Activated CD4-positive, alpha-beta T cell treated with anti-CD3 and anti-CD28 coated beads, Interleukin-2, Interleukin-6, amounts not matched to agents 100 ng/mL and 50 ng/mL, durations not matched to agents 16 hours and 8 hours (primary cell): ENCODE results near the gene LRRC4C.

Experiments
- DNase-seq: peaks from one replicate; pipeline ENCODE4 v3.0.0-alpha.2; 2020

Gene LRRC4C

DNA sequence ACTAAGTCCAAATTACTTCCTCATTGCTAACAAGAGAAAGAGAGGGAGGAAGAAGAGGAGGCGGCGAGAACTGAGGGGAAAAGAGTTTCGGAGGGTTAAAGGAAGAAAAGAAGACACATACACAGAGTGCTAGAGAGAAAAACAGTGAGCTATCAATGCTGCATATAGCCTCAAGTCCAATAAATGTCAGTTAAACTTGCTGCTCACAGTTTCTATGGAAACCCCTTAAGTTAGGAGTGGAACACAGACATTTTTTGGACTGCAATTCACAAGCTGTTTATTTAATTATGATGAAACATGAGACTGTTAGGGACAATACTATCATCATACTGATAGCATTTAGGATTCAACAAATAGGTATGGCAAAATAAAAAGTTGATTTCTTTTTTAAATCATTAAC lies 1320.4 kb downstream of the LRRC4C start:
- DNase-seq = no peak

DNA sequence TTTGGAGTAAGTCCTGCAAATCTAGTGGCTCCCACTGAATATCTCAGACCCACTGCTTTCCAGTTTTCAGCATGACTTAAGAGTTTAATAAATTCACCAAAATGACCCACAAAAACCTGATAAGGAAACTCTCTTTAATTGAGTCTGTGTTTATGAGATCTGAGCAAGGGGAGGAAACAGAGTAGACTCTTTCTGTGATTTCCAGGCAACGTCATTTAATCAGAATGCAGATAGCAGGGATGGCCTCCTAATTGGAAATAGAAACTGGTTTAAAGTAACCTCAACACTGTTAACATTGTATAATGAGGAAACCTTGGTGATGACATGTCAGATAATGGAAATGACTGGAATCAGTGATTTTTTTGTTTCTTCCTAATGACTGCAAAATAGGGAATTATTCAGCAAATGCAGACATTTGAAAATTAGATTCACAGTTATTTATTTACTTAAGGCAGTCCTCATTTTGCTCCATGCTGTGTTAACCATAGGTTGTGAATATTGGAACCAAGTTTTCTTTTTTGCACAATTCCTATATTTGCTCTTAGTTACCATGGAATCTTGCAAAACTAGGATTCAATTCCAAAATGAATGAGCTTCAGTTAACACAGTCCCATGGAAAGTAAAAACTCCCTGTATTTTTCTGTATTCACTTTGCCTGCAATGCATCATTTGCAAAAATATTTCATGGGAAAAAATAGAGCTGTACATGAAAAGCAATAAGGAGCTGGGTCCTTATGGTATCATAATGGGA lies 1324.5 kb downstream of the LRRC4C start:
- DNase-seq = no peak

DNA sequence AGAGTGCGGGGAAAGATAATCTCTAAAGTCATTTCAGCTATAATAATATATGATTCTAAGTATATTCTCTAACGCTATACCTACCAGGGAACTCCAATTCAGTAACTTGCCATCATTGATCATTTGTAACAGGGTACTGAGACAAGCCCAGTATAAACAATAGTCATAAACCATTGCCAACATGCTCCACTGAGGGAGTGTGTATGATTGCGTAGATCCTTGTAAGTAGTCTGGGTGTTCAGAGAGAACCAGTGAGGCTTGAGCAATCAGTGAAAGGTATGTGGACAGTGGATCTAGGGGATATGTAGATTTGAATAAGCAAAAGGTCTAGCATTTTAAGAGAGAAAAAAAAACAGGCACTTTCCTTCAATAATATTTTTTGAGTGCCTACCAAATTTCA lies 1326.0 kb downstream of the LRRC4C start:
- DNase-seq = no peak

GRCh38 chr11:40132912-40133311 lies 1326.5 kb downstream of the LRRC4C start:
- no peak for DNase-seq

- no peak for DNase-seq
Observed at GRCh38 chr11:40130427-40130826, 1329.0 kb downstream of the LRRC4C start.

- DNase-seq = no peak
Observed at GRCh38 chr11:40129266-40129665, 1330.2 kb downstream of the LRRC4C start.

DNA sequence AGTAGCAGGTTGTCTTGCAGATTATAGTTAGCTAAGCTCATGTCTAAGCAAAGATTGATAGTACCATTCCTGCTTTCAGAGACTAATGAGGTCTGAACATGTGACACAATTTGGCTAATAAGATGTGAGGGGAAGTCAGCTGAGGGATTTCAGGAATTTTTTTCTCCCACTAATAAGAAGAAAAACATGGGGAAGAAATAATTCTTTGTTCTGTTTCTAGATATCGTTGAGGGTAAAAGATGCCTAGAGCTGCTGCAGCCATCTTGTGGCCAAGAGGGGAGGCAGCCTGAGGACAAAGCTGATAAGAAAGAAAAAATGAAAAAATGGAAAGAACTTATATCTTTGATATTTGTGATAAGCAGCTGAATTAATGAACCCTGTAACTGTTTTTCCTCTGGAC lies 1334.4 kb downstream of the LRRC4C start:
- DNase-seq = no peak

DNA sequence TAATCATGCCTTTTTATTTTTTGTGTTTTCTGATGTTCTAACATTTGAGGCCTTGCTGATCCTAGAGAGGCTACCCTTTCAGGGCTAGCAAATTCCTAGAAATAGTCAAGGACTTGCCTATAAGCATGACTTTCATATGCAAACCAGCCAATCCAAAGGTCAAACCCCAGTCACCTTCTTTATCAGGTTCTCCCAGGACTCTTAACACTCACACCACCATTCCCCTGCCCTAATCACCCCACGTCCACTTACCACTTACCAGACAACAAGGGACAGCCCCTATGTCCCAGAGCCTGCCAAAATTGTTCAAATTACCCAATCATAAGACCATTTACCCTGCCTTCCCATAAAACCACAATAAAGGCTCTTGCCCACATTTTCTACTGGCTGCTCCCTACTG lies 1339.8 kb downstream of the LRRC4C start:
- DNase-seq = no peak

DNA sequence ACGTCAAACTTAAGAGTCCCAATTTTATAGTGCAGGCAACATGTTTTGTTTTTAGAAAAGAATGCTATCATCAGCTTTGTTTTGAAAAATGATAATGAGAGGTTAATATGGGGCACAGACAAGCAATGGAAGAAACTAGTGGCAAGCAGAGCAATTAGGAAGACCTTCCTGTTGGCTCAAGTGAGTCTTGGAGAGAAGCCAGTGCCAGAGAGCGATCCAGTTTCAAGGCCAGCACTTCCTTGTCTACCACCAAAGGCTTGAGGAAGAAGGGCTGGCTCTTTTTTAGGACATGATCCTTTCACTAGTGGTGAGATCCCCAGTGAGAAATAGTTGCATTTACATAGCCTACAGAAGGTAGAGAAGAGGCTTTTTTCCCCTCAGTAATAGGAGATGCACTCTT lies 1340.7 kb downstream of the LRRC4C start:
- DNase-seq = no peak

- no peak for DNase-seq
Observed at GRCh38 chr11:40118026-40118425, 1341.4 kb downstream of the LRRC4C start.

GRCh38 chr11:40104941-40105550 lies 1354.4 kb downstream of the LRRC4C start:
- no peak for DNase-seq

DNA sequence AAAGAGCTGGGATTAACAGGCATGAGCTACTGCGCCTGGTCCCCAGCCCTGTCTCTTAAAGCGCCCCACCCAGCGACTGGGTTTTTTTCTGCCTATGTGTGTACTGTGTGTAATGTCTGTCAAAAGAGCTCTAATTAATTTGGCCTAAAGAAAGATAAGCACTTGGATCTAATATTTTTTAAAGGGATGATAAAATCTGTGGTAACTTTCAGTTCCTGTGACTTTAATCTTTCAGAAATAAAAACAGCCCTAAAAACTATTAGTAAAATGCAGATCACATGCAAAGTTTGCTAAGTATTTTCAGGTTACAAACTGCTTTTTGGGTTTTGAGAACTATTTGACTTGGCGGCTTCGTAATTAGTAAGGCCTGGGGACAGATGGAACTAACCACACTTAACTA lies 1358.7 kb downstream of the LRRC4C start:
- no peak for DNase-seq

DNA sequence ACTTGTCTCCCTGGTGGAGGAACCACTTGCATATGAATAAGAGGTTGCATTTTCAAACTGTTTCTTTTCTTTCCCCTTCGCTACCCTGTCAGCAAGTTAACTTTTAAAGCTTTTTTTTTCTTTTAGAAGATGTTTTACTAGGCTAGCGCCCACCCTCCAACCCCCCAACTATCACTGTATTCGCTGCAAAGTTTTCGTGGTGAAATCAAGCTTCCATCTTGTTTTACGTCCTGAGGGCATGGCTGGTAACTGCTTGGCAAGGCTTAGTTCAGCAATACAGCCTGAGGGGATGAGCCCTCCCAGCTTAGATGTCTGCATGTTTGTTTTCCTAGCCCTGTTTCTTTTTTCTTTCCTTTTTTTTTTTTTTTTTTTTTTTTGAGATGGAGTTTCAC lies 1359.3 kb downstream of the LRRC4C start:
- DNase-seq = no peak

DNA sequence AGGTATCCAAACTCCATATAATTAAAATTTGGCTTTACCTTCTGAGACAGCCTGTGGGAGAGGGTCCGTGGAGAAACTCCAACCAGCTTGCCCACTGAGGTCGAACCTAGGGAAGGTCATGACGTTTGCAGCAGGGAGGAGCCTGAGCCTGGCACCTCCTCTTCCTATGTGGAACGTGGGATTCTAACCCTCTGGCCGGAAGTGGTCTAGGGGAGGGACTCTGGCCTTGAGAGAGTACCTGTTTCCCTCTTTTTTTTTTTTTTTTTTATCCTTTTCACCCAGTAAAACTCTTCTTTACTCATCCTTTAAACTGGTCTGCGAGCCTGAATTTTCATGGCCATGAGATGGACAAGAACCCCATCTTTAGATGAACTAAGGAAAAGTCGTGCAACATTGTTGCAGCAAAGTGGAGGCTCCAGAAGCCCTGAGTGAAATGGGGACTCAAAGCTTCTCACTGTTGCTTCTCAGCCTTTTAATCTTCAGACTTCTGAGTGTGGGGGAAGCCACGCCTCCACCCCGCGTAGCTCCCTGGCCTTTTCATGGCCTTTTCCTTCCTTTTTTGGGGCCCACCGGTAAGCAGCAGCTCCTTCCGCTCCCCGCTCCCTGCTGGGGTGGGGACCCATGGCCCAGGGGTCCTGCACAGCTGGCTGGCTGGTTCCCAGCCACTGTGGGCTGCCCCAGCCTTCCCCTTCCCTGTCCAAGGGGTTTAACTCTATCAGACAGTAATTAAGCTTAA lies 1359.9 kb downstream of the LRRC4C start:
- DNase-seq = no peak

- DNase-seq = no peak
Observed at GRCh38 chr11:40095446-40095845, 1364.0 kb downstream of the LRRC4C start.

GRCh38 chr11:40094954-40095353 lies 1364.5 kb downstream of the LRRC4C start:
- no peak for DNase-seq

- no peak for DNase-seq
Observed at GRCh38 chr11:40080434-40080833, 1379.0 kb downstream of the LRRC4C start.
